GM21717 (cell line): Measurements from ENCODE around the gene CYP24A1.

Experiments used
- ATAC-seq: cut with Tn5 transposase; IDR thresholded peaks from one replicate; pipeline ENCODE4 v1.9.1; 2021; ENCODE audit warnings: mild to moderate bottlenecking, moderate library complexity; ENCODE audit not compliant: unreplicated experiment

The CYP24A1 gene

DNA sequence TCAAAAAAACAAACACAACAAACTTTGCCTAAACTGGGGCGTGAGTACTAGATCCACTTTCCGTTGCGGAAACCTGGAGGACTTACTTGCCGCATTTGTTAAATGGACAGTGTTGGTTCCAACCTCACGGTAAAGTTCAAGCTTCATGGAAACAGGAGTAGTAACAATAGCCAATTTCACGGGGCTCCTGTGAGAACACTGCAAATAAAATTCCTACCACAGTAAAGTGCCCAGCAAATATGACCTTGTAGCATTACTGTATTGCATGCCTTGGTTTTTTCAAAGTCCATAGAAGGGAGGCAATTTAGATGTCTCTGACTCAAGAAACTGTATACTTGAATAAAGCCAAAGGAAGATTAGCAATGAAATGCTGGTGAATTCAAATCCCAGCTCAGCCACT is 3.6 kb upstream of the CYP24A1 start:
- ATAC-seq: no peak

DNA sequence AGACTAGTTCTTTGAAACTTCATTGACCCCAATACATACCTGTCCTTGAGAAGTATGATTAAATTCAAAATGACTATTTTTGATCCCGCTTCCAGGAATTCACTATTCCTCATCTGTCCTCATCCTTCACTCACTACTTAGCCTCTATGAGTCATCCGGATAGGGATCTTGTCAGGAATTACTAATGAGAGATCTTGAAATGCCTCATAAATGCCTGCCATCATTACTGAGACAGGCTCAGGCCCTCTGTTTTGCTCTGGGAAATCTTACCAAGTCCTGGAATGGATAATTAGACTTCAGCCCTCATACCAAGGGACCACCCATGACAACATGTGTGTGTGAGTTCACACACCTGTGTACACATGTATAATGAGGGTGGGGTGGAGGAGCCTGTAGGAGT is 2.8 kb upstream of the CYP24A1 start:
- ATAC-seq: no peak

DNA sequence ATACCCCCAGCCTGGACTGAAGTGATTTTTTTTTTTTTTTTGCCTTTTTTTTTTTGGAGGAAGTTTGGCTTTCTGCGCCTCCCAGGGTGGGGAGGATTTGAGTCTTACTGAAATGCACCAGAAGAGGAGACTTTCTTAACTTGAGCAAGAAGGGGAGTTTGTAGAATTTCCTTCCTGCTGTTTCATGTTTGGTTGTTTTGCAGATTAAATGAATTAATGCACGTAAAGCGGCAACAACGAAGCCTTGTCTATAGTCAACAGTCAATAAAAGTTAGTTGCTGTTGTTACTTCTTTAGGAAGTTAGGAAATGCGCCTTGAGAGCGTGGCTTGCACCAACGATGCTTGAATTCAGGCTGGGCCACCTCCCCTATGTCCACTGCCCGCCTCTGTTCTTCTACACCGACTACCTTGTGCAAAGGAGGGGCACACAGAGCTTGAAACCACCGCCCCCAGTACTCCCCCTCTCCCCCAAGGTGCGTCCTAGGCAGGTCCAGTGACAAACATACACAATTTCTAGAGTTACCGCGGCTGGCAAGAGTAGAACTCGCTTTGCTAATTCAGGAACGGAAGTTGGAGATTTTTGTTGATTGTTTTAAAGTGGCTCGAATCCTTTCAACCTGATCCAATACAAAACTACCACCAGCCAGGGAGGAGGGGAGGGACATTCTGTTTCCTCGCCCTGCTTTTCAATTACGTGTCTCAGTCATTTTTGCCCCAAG is 830 bp upstream of the CYP24A1 start:
- no peak for ATAC-seq

DNA sequence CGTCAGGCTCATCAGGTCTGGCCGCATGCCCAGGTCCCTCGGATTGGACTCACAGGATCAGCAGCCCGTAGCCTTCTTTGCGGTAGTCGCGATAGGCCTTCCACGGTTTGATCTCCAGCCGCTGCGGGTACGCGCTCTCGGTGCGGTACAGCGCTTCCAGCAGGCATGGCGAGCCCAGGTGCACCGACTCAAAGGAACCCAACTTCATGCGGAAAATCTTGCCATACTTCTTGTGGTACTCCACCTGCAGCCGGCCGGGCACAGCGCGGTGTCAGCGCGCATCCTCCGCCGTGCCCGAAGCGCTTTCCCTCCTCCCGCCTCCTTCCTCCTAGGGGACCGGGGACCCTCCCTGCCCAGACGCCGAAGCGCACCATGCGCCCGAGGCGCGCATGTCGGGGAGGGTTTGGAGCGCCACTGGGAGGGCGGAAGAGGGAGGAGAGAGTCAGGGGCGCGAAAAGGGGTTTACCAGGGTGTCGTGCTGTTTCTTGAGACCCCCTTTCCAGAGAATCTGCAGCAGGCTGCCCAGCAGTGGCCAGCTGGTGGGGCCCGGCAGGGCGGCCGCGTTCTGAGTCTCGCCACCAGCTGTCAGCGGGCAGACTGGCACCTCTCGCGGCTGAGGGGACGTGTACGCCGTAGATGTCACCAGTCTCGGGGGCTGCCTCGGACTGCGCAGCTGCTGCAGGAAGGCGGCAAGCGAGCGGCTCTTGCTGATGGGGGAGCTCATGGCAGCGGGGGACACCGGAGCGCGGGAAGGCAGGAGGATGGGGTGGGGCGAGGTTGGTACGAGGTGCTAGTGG is 732 bp downstream of the CYP24A1 start:
- no peak for ATAC-seq

DNA sequence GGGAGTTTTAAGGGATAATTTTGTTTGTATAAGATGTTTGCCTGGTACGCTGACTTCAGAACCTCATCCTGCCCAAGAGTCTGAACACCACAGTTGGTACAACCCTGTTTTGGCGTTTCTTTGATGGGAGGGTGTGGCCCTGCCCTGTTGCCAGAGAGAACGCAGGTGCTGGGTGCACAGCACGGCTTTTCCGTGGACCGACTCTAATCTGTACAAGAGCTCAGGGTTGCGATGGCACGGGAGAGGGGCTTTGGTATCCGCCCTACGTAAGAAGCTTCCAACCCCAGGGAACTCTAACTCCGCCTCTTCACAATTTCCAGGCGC is 1.3 kb downstream of the CYP24A1 start:
- ATAC-seq: no peak

DNA sequence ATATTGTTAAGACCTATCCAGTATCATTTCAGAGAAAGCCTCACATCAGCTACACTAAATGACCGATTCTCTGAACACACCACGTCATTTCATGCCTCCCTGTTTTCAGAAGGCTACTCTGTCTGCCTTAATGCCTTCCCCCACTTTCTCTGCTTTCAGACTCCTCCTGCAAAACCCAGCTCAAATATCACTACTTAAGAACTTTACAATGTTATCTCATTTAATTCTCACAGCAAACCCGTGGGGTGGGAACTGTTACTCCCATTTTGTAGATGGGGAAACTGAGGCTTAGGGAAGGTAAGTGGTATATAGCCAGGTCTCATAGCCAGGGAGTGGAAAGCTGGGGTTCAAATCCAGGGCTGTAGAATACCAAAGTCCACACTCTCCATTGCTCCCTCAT is 2.8 kb downstream of the CYP24A1 start:
- no peak for ATAC-seq

DNA sequence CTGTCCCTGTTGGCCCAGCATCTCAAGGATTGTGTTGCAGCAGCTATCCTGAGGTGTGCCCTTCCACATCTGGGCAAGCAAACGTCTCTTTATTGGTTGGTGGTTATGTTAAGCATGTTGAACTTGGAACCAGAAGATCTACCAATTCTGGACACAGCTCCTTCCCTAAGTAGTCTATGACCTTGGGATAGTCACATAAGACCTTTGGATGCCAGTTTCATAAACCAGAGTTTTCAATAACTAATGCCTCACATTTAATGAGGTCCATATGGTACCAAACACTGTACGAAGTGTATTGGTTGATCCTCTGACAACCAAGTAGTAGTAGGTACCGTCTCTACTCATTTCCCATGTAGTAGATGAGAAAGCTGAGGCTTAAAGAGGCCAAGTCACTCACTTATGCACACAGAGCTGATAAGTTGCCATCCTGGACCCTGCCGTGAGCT is 3.7 kb downstream of the CYP24A1 start:
- ATAC-seq: no peak

DNA sequence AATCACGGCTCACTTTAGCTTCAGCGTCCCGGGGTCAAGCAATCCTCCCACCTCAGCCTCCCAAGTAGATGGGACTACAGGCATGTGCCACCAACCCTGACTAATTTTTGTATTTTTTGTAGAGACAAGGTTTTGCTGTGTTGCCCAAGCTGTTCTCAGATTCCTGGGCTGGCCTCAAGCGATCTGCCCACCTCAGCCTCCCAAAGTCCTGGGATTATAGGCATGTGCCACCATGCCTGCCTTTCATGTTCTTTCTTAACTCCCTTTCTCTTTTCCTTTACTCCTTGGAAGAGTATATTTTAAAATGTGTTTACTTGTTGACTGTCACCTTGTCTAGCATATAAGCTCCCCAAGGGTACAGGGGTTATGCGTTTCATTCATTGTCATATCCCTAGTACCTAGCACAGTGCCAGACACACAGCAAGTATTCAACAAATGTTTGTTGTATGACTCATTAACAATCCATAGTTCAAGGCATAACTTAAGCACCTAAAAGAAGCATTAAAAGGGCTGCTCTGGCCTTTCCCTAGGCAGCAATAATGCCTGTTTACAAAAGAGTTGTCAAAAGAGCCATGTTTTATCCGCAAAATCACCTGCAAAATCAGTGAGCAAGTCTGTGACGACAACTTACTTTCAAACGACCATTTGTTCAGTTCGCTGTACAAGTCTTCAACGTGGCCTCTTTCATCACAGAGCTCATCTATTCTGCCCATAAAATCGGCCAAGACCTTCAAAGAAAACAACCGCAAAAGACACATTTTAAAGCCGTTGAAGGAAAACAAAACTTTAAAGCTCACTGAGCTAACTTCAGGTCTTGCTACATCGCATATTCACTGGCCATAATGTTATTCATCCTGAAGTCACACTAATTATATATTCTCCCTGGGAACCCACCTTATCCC is 4.6 kb downstream of the CYP24A1 start:
- ATAC-seq: no peak

DNA sequence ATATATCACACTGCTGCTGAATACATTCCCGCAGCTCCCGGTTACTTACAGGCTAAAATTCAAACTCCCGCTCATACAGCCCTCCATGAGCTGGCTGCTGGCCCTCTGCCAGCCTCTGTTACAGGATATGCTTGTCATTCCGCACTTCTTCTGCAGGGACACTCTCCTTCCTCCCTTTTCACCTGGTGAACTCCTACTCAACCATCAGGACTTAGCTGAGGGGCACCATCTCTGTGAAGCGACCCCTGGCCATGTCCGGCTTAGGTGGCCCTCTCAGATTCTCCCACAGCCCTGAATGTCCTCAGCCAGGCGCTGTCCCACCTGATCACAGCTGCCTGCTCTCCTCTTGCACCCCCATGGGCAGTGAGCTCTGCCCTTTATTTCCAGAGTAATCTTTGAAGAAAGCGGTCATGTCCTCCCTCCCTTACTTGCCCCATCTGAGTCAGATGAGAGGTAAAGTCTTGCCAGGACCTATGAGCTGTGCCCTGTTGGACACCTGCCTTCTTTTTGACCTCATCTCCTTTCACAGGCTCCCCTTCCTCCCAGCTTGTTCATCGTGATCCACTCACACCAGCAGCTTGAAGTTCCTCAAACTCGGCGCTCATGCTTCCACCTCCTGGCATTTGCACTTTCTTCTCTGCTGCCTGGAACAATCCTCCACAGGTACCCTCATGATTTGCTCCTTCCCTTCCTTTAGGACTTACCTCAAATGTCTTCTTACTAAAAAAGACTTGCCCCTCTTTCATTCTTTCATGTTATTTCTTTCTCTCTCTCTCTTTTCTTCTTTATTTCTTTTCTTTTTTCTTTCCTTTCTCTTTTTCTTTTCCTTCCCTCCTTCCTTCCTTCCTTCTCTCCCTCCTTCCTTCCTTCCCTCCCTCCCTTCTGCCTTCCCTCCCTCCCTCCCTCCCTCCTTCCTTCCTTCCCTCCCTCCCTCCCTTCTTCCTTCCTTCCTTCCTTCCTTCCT is 5.6 kb downstream of the CYP24A1 start:
- no peak for ATAC-seq

DNA sequence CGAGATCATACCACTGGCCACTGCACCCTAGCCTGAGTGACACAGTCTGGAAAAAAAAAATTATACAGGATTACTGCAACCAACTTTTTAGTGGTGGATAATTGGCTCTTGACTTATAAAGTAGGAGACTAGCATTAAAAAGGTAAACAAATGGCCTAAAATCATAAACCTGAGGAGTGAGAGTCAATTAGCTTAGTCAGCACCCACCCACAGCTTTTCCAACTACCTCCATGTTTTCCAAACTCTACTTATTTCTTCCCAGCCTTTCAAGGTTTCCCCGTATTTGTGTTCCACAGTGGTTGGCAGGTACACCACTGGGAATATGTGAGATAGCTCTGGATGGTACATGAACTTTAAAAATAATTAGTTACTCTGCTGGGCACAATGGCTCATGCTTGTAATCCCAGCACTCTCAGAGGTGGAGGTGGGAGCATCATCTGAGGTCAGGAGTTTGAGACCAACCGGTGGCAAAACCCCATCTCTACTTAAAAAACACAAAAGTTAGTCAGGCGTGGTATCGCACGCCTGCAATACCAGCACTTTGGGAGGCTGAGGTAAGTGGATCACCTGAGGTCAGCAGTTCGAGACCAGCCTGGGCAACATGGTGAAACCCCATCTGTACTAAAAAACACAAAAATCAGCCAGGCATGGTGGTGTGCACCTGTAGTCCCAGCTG is 6.7 kb downstream of the CYP24A1 start:
- ATAC-seq: no peak

DNA sequence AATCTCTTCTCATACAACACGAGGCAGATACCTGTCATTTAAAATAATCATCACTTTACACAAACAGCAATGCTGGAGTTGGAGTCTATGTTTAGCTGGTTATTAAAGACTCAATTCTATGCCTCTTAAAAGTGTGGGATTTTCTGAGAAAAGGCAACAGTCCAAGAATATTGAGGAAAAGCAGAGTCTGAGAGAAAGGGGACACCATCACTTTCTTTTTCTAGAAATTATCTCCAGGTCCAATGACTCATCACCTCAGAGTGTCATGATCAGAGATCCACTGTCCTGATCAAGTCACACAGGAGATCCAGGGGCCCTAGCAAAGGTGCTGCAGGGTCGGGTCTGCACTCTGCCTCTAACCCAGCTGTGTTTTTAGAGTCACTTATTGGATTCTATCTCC is 8.0 kb downstream of the CYP24A1 start:
- no peak for ATAC-seq

DNA sequence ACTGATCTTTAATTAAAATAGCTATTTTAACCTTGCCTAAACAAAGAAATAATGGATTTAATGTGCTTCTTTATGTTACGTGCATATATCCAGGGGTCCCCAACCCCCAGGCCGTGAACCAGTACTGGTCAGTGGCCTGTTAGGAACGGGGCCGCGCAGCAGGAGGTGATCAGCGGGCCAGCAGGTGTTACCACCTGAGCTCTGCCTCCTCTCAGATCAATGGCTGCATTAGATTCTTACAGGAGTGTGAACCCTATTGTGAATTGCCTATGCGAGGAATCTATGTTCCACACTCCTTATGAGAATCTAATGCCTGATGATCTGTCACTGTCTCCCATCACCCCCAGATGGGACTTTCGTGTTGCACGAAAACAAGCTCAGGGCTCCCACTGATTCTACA is 8.8 kb downstream of the CYP24A1 start:
- ATAC-seq: no peak

DNA sequence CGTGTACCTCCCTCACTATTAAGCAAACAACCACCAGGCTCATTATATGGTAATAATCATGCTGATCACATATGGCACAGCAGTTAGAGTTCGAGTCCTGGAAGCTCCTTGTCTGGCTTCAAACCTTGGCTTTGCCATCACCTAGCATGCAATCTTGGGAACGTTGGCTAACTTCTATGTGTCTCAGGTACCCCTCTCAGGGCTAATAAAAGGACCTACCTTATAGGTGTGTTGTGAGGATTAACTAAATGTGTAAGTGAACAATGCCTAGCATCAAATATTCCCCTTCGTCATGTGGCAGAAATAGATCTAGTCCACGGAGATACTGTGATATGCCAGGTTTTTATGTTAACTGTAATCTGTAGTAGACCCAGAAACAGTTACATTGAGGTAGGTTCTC is 10.4 kb downstream of the CYP24A1 start:
- no peak for ATAC-seq

DNA sequence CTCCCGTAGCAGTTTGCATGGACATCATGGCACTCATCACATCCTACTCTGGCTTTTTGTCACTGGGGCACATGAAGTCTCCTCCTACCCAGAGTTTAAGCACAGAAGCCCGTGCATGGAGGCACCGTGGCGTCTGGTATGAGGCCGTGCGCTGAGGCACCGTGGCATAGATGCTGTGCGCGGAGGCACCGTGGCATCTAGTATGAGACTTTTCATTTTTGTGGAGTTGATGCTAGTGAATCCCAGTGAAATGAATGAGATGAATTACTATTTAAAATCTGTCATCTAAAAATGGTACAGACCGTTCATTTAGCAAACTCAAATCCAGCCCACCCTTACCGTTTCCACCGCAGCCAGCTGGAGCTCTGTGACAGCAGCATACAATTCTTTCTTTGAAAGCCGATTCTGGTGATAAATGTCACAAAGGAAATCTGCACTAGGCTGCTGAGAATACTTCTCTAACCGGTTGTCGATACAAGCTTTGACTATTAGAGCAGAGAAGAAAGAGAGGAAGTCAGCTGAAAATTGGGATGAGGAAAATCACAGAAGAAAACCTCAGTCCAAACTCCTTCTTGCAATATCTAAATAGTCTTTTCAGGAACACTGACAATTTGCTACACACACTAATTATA is 11.3 kb downstream of the CYP24A1 start:
- no peak for ATAC-seq

DNA sequence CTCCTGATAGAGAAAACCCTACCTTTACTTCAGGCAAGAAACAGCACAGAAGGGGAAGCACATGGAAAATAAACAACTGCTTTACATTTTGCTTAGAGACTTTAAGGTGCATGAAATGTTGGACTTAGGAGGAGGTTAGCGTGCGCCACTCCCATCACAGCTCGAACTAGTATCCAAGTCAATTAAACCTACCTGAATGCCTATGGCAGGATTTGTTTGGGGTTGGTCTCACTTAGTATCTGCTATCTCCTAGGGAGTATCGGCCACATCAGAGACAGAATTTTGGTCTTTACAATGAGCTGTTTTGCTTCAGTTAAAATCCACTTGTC is 12.0 kb downstream of the CYP24A1 start:
- no peak for ATAC-seq

DNA sequence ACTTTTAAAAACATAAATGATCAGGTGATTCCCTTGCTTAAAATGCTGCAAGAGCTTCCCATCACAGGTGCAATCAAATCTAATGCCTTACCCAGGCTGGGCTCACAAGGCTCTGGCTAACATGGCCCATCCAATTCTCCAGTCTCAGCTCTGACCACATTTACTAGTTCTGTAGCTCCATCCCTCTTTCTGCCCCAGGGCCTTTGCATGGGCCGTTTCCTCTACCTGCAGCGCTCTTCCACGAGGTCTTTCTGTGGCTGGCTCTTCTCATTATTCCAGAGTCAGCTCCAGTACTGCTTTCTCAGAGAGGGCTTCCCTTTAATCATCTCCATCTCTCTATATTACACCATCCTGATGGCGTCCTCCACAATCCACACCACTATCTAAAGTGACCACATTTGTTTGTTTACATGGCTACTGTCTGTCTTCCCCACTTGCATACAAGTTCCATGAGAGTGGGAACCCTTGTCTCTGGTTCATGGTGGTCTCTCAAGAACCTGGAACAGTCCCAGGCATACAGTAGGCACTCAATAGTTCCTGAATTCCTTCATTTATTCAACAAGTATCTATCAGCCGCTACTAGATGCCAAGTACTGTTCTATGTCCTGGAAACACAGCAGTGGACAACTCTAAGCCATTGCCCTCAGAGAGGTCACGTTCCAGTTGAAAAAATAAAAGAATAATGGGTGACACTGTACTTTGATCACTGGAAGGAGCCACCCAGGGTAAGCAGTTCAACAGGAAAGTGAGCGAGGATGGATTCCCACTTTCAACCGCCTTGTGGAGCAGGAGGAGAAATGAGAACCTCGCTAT is 12.6 kb downstream of the CYP24A1 start:
- ATAC-seq: no peak

DNA sequence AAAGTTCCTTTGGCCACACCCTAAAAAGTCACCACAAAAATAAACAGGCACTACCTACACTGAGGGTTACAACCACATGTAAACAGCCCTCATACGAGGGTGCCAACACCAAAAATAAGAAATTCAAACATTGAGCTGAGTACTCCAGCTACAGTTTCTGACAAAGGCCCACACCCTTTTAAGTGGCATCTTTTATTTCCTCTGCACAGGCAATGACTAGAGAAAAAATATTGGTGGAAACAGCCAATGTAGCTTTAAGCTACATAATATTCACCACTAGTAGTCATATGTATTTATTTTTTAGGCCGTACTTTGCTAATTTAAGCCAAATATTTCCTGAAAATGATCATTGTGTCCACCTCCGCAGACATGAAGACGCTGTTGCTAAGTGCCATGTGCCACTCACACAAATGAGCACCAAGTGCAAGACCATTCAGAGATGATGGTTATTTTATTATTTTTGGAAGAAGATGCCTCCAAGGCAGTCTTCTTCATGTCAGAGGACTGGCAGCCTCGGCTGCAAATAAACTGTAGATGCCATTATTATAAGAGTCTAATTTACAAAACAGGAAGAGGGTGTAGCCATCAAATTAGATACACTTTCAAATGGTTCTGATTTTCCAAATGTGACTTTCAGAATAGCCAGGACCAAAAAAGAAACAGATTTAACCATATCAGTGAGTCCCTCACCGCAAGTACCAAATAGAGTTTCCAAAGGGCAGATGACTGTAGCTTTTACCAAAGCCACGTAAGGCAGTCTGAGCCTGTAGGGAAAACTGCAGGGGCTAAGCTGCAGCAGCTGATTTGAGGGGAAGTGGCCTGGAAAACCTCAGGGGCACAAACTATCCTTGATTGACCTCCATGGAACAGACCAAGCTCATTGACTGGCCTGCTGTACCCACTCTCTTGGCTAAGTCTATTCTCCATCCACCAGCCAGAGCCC is 13.4 kb downstream of the CYP24A1 start:
- ATAC-seq: no peak
